HepG2 (cell line): ENCODE measurements around the gene SFR1. TPM values are rescaled to one million over a fixed set of nuclear protein-coding genes. Genes with fewer than 3 reads are reported as not detected.

Experiments
- AGO2 ChIP-seq: fragments of 200-400 bp; formaldehyde crosslinking; optimal IDR thresholded peaks from 2 replicates; pipeline ENCODE3; 2017; ENCODE audit warnings: mild to moderate bottlenecking, low read depth, low read length, moderate library complexity
- CENPX ChIP-seq: sonication (generic); formaldehyde crosslinking; IDR thresholded peaks from 2 replicates; pipeline ENCODE4 v1.9.0; 2021; ENCODE audit warnings: mild to moderate bottlenecking, missing genetic modification reagents, moderate library complexity
- DNMT1 ChIP-seq: sonication (generic); formaldehyde crosslinking; IDR thresholded peaks from 2 replicates; pipeline ENCODE4 v1.5.1; 2020; ENCODE audit warnings: mild to moderate bottlenecking, missing genetic modification reagents
- HMGA1 ChIP-seq: sonication (generic); formaldehyde crosslinking; conservative IDR thresholded peaks from 2 replicates; pipeline ENCODE4 v1.4.0; 2020; ENCODE audit warnings: missing genetic modification reagents
- MAFG ChIP-seq: sonication (generic); formaldehyde crosslinking; IDR thresholded peaks from 2 replicates; pipeline ENCODE4 v1.5.1; 2020; ENCODE audit warnings: mild to moderate bottlenecking, missing genetic modification reagents
- MED1 ChIP-seq: sonication (generic); formaldehyde crosslinking; IDR thresholded peaks from 2 replicates; pipeline ENCODE4 v1.4.0; 2020; ENCODE audit warnings: missing genetic modification reagents
- MXD4 ChIP-seq: IDR thresholded peaks from 2 replicates; pipeline ENCODE4 v1.6.1; 2016; ENCODE audit warnings: mild to moderate bottlenecking, missing biosample characterization, missing genetic modification reagents
- NFRKB ChIP-seq: fragments of 450-650 bp; IDR thresholded peaks from 2 replicates; pipeline ENCODE4 v1.6.1; 2017
- SATB2 ChIP-seq: sonication (generic); formaldehyde crosslinking; IDR thresholded peaks from 2 replicates; pipeline ENCODE4 v1.5.0; 2020; ENCODE audit warnings: missing genetic modification reagents
- ZBTB1 ChIP-seq: sonication (generic); formaldehyde crosslinking; IDR thresholded peaks from 2 replicates; pipeline ENCODE4 v1.4.0; 2020; ENCODE audit warnings: missing genetic modification reagents, borderline replicate concordance
- ZNF253 ChIP-seq: sonication (generic); formaldehyde crosslinking; IDR thresholded peaks from 2 replicates; pipeline ENCODE4 v1.8.0; 2022; ENCODE audit warnings: mild to moderate bottlenecking, missing genetic modification reagents, borderline replicate concordance
- ZNF33B ChIP-seq: sonication (generic); formaldehyde crosslinking; IDR thresholded peaks from 2 replicates; pipeline ENCODE4 v1.5.1; 2020; ENCODE audit warnings: mild to moderate bottlenecking, missing genetic modification reagents
- ZNF367 ChIP-seq: sonication (generic); formaldehyde crosslinking; IDR thresholded peaks from 2 replicates; pipeline ENCODE4 v1.4.0; 2020; ENCODE audit warnings: missing genetic modification reagents, borderline replicate concordance
- ZNF546 ChIP-seq: sonication (generic); formaldehyde crosslinking; conservative IDR thresholded peaks from 2 replicates; pipeline ENCODE4 v1.8.1; 2023; ENCODE audit warnings: mild to moderate bottlenecking, missing genetic modification reagents
- polyA plus RNA-seq, 8 experiments: library from polyadenylated mRNA; depleted of rRNA in 3 of 8; stranded (reverse) in 7 of 8; unstranded in 1 of 8; fragments of >200 nt; fragmentation: Illumina TruSeq in 4 of 8; extraction: Trizol in 4 of 8; gene quantifications; 2 replicates each; pipeline versions ENCODE4 v1.2.1 to v1.2.3, GENCODE V29; 2011 to 2016; ENCODE audit warnings: low read depth in 4 of 8, missing spikeins in 1 of 8, mixed read lengths in 1 of 8; ENCODE audit not compliant: insufficient read depth in 1 of 8
- total RNA-seq, 5 experiments: library from RNA; depleted of rRNA; stranded (reverse); fragments of >200 nt; fragmentation: Illumina TruSeq; extraction: Trizol; gene quantifications; 2 replicates each; pipeline ENCODE4 v1.2.3, GENCODE V29; 2016; ENCODE audit warnings: low read depth in 1 of 5
- TF ChIP-seq, protein P1 (sequence below): sonication (generic); formaldehyde crosslinking; conservative IDR thresholded peaks from 2 replicates; pipeline ENCODE4 v1.8.0; 2022; ENCODE audit warnings: mild to moderate bottlenecking, moderate library complexity, missing genetic modification reagents
- TF ChIP-seq, protein P2 (sequence below): sonication (generic); formaldehyde crosslinking; IDR thresholded peaks from 2 replicates; pipeline ENCODE4 v1.8.0; 2022; ENCODE audit warnings: low read depth, missing genetic modification reagents
- TF ChIP-seq, protein P3 (sequence below): sonication (generic); formaldehyde crosslinking; IDR thresholded peaks from 2 replicates; pipeline ENCODE4 v1.4.0; 2020; ENCODE audit warnings: missing genetic modification reagents, borderline replicate concordance

The SFR1 gene
- total and polyA plus RNA-seq, 2 of the 13 experiments (the other 11 are each of a cell fraction or from before 2014, with no cell fraction given), result 2.2 to 6.1 TPM

DNA sequence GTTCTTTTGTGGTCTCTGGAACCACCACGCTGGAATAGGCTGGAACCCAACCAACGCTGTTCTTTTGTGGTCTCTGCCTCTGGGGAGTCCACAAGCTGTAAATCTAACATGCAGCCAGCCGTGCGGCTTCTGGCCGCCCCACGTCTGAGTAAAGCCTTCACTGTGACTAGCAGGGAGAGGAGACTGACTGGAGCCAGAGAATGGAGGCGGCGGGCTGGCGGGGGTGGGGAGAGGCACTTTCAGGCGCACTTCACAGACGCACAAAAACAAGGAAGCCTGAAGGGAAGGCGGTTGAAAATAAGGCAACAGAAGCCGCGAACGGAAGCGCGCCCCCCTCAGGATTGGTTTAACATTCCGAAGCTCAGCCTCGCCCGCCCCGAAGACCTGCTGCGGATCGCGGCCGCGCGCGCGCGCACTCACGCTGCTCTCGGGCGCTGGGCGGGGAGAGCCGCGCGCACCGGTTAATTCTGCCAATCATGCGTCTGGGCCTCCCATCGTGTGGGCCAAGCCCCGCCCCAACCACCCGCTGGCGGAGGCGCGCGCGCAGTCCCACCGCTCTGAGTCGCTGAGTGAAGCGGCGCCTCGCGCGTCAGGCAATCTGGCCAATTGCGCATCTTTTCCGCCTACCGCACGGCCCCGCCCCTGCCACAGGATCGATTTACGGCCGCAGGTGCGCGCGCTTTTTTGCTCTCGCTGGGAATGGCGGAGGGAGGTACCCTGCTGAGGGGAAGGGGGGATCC lies at the start of gene SFR1 (continued):
- TF ChIP-seq ZBTB1, result no peak
- peak; percentile 22 for TF ChIP-seq AGO2
- no peak for TF ChIP-seq ZNF33B
- TF ChIP-seq, protein P1, sequence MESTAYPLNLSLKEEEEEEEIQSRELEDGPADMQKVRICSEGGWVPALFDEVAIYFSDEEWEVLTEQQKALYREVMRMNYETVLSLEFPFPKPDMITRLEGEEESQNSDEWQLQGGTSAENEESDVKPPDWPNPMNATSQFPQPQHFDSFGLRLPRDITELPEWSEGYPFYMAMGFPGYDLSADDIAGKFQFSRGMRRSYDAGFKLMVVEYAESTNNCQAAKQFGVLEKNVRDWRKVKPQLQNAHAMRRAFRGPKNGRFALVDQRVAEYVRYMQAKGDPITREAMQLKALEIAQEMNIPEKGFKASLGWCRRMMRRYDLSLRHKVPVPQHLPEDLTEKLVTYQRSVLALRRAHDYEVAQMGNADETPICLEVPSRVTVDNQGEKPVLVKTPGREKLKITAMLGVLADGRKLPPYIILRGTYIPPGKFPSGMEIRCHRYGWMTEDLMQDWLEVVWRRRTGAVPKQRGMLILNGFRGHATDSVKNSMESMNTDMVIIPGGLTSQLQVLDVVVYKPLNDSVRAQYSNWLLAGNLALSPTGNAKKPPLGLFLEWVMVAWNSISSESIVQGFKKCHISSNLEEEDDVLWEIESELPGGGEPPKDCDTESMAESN, result peak; percentile 88
- peak; percentile 49; the same call in 1 of the 2 replicates for TF ChIP-seq MED1 (CRISPR knock-in tag)
- peak; percentile 44; the same call in 1 of the 2 replicates for TF ChIP-seq MXD4 (CRISPR knock-in tag)
- TF ChIP-seq HMGA1 (CRISPR knock-in tag), result no peak
- no peak for TF ChIP-seq ZNF546 (CRISPR knock-in tag)
- TF ChIP-seq NFRKB, result no peak
- no peak for TF ChIP-seq DNMT1
- TF ChIP-seq MAFG (CRISPR knock-in tag), result no peak
- no peak for TF ChIP-seq ZNF367 (CRISPR knock-in tag)
- no peak for TF ChIP-seq SATB2 (CRISPR knock-in tag)
- TF ChIP-seq, protein P2, sequence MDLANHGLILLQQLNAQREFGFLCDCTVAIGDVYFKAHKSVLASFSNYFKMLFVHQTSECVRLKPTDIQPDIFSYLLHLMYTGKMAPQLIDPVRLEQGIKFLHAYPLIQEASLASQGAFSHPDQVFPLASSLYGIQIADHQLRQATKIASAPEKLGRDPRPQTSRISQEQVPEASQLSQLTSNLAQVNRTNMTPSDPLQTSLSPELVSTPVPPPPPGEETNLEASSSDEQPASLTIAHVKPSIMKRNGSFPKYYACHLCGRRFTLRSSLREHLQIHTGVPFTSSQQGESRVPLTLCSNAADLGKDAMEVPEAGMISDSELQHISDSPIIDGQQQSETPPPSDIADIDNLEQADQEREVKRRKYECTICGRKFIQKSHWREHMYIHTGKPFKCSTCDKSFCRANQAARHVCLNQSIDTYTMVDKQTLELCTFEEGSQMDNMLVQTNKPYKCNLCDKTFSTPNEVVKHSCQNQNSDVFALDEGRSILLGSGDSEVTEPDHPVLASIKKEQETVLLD (CRISPR knock-in tag), result no peak
- TF ChIP-seq ZNF253, result 0 out of 2 replicates have a peak, but pooled peaks have one; percentile 10
- TF ChIP-seq CENPX (CRISPR knock-in tag), result no peak
- TF ChIP-seq, protein P3, sequence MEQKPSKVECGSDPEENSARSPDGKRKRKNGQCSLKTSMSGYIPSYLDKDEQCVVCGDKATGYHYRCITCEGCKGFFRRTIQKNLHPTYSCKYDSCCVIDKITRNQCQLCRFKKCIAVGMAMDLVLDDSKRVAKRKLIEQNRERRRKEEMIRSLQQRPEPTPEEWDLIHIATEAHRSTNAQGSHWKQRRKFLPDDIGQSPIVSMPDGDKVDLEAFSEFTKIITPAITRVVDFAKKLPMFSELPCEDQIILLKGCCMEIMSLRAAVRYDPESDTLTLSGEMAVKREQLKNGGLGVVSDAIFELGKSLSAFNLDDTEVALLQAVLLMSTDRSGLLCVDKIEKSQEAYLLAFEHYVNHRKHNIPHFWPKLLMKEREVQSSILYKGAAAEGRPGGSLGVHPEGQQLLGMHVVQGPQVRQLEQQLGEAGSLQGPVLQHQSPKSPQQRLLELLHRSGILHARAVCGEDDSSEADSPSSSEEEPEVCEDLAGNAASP (CRISPR knock-in tag), result no peak
